K562 (cell line): Measurements from ENCODE around the gene DPH2. TPM values are rescaled to one million over a fixed set of nuclear protein-coding genes. Genes with fewer than 3 reads are reported as not detected.

Source experiments
- KAT2B ChIP-seq: IDR thresholded peaks from one replicate; pipeline ENCODE4 v1.6.1; 2012; ENCODE audit warnings: low read depth, mild to moderate bottlenecking, control low read depth, inconsistent platforms, low read length, moderate library complexity
- MXI1 ChIP-seq: IDR thresholded peaks from 2 replicates; pipeline ENCODE4 v1.6.1; 2011; ENCODE audit warnings: low read depth, mild to moderate bottlenecking, improper control_type of control experiment, low read length
- POU5F1 ChIP-seq: fragments of 150-350 bp; IDR thresholded peaks from 2 replicates; pipeline ENCODE4 v1.6.1; 2014; ENCODE audit warnings: borderline replicate concordance, low read length, low read depth, mild to moderate bottlenecking; ENCODE audit not compliant: partially characterized antibody
- STAT5B ChIP-seq: fragments of 250-450 bp; sonication (Bioruptor Pico); IDR thresholded peaks from 2 replicates; pipeline ENCODE4 v1.8.0; 2021; ENCODE audit warnings: mild to moderate bottlenecking, inconsistent platforms
- TBL1XR1 ChIP-seq, 2 experiments: IDR thresholded peaks; 2 replicates each; pipeline ENCODE4 v1.6.1; 2012; ENCODE audit warnings: improper control_type of control experiment in 2 of 2, low read length in 2 of 2, mild to moderate bottlenecking in 1 of 2
- TEAD2 ChIP-seq: fragments of 450-650 bp; IDR thresholded peaks from 2 replicates; pipeline ENCODE4 v1.6.1; 2016; ENCODE audit warnings: missing genetic modification characterization, control low read depth, missing compliant biosample characterization
- XRCC3 ChIP-seq: fragments of 450-650 bp; IDR thresholded peaks from 2 replicates; pipeline ENCODE4 v1.6.1; 2017; ENCODE audit warnings: mild to moderate bottlenecking, moderate library complexity
- YBX1 ChIP-seq: fragments of 450-650 bp; IDR thresholded peaks from 2 replicates; pipeline ENCODE4 v1.7.1; 2016; ENCODE audit warnings: mild to moderate bottlenecking
- ZBTB7A ChIP-seq: IDR thresholded peaks from 2 replicates; pipeline ENCODE4 v1.6.1; 2011; ENCODE audit warnings: low read depth, mild to moderate bottlenecking, low read length, moderate library complexity, borderline replicate concordance; ENCODE audit not compliant: control insufficient read depth
- ZNF23 ChIP-seq: fragments of 250-450 bp; sonication (Bioruptor Pico); IDR thresholded peaks from 2 replicates; pipeline ENCODE4 v1.4.0; 2020; ENCODE audit warnings: mild to moderate bottlenecking
- ZNF695 ChIP-seq: fragments of 450-650 bp; formaldehyde crosslinking; IDR thresholded peaks from 2 replicates; pipeline ENCODE4 v1.4.0; 2020; ENCODE audit warnings: mild to moderate bottlenecking, moderate library complexity
- polyA plus RNA-seq, 8 experiments: library from polyadenylated mRNA; depleted of rRNA in 4 of 8; stranded (reverse) in 5 of 8; unstranded in 3 of 8; fragments of >200 nt; fragmentation: Nextera tagmentation in 2 of 8; fragmentation: Illumina TruSeq in 1 of 8; extraction: Ambion mirVana in 2 of 8; extraction: Trizol in 1 of 8; gene quantifications; 2 replicates each; pipeline versions ENCODE4 v1.2.1 to v1.2.3, GENCODE V29; 2011 to 2014; ENCODE audit warnings: inconsistent platforms in 1 of 8, missing spikeins in 1 of 8
- total RNA-seq, 7 experiments: library from RNA; depleted of rRNA in 6 of 7; stranded (reverse); fragments of >200 nt in 6 of 7; fragmentation: Illumina TruSeq in 2 of 7; extraction: Trizol in 2 of 7; gene quantifications; 2 replicates each; pipeline versions ENCODE4 v1.2.1 to v1.2.3, GENCODE V29; 2011 to 2021; ENCODE audit warnings: low replicate concordance in 1 of 7
- TF ChIP-seq, protein P1 (sequence below): sonication (generic); formaldehyde crosslinking; IDR thresholded peaks from 2 replicates; pipeline ENCODE4 v1.8.0; 2022; ENCODE audit warnings: mild to moderate bottlenecking, missing genetic modification reagents
- TF ChIP-seq, protein P2 (sequence below): fragments of 450-650 bp; IDR thresholded peaks from 2 replicates; pipeline ENCODE4 v1.6.1; 2016; ENCODE audit warnings: low read depth, mild to moderate bottlenecking, moderate library complexity
- TF ChIP-seq, protein P3 (sequence below): IDR thresholded peaks from 2 replicates; pipeline ENCODE4 v1.6.1; 2011; ENCODE audit warnings: borderline replicate concordance, low read depth, mild to moderate bottlenecking, moderate library complexity, low read length; ENCODE audit not compliant: insufficient read depth, poor library complexity, severe bottlenecking
- TF ChIP-seq, protein P4 (sequence below): fragments of 250-450 bp; sonication (Bioruptor Pico); IDR thresholded peaks from 2 replicates; pipeline ENCODE4 v1.4.0; 2020; ENCODE audit warnings: mild to moderate bottlenecking, moderate library complexity, borderline replicate concordance
- TF ChIP-seq, protein P5 (sequence below), 2 experiments: fragments of 450-650 bp in 1 of 2; sonication (generic) in 1 of 2; formaldehyde crosslinking; conservative IDR thresholded peaks; 2 replicates each; pipeline versions ENCODE4 v1.4.0 to v1.8.1; 2020 to 2022; ENCODE audit warnings: mild to moderate bottlenecking in 1 of 2, missing genetic modification reagents in 1 of 2

DPH2 gene
- total and polyA plus RNA-seq, 9 of the 15 experiments (the other 6 are each of a cell fraction or from before 2014, with no cell fraction given): 17.9 to 94.1 (median 68.1) TPM

DNA sequence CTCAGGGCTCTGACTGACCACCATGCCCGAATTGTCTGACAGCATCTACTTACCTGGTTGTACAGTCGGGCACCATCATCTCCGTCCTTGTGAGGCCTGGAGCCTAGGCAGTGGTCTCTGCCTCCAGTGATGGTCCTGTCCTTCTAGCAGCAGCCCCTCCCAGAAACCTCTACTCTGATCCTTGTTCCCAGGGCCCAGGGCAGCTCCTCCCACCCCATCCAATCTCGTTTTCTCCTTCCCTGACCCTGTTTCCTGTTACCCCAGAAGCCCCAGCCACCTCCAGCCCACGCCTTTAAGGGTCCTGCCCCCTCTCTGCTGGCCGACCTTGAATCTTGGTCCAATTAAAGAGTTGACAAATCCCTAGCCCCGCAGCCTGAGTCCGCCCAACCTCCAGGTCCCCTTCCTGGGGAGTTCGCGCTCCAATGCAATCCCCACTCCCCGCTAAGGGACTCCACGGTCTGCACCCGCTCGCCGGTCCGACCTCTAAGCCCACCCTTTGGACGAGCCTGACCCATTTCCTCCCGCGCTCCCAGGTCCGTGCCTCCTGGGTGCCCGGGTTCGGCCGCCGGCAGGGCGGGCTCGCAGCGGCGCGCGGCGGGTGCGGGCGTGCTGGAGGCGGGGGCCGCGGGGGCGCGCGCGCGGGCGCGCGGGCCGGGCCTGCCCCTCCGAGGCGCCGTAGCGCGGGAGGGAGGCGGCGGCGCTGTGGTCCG lies 8.9 kb downstream of the DPH2 start, which contains the start of gene B4GALT2 (continued):
- TF ChIP-seq, protein P1, sequence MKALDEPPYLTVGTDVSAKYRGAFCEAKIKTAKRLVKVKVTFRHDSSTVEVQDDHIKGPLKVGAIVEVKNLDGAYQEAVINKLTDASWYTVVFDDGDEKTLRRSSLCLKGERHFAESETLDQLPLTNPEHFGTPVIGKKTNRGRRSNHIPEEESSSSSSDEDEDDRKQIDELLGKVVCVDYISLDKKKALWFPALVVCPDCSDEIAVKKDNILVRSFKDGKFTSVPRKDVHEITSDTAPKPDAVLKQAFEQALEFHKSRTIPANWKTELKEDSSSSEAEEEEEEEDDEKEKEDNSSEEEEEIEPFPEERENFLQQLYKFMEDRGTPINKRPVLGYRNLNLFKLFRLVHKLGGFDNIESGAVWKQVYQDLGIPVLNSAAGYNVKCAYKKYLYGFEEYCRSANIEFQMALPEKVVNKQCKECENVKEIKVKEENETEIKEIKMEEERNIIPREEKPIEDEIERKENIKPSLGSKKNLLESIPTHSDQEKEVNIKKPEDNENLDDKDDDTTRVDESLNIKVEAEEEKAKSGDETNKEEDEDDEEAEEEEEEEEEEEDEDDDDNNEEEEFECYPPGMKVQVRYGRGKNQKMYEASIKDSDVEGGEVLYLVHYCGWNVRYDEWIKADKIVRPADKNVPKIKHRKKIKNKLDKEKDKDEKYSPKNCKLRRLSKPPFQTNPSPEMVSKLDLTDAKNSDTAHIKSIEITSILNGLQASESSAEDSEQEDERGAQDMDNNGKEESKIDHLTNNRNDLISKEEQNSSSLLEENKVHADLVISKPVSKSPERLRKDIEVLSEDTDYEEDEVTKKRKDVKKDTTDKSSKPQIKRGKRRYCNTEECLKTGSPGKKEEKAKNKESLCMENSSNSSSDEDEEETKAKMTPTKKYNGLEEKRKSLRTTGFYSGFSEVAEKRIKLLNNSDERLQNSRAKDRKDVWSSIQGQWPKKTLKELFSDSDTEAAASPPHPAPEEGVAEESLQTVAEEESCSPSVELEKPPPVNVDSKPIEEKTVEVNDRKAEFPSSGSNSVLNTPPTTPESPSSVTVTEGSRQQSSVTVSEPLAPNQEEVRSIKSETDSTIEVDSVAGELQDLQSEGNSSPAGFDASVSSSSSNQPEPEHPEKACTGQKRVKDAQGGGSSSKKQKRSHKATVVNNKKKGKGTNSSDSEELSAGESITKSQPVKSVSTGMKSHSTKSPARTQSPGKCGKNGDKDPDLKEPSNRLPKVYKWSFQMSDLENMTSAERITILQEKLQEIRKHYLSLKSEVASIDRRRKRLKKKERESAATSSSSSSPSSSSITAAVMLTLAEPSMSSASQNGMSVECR: no peak
- TF ChIP-seq TEAD2 (tag) (no peak), YBX1 (no peak), ZNF23 (CRISPR knock-in tag) (no peak), POU5F1 (no peak), ZNF695 (CRISPR knock-in tag) (no peak), KAT2B (no peak), XRCC3 (no peak), ZBTB7A (0 out of 2 replicates have a peak, but pooled peaks have one; percentile 14), MXI1 (no peak), STAT5B (CRISPR knock-in tag) (no peak), TBL1XR1 (IDR thresholded peaks at IDR 0.05; ENCODE audit: low read length in 2 of 2) (no peak)
- TF ChIP-seq, protein P2, sequence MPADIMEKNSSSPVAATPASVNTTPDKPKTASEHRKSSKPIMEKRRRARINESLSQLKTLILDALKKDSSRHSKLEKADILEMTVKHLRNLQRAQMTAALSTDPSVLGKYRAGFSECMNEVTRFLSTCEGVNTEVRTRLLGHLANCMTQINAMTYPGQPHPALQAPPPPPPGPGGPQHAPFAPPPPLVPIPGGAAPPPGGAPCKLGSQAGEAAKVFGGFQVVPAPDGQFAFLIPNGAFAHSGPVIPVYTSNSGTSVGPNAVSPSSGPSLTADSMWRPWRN: no peak
- TF ChIP-seq, protein P3, sequence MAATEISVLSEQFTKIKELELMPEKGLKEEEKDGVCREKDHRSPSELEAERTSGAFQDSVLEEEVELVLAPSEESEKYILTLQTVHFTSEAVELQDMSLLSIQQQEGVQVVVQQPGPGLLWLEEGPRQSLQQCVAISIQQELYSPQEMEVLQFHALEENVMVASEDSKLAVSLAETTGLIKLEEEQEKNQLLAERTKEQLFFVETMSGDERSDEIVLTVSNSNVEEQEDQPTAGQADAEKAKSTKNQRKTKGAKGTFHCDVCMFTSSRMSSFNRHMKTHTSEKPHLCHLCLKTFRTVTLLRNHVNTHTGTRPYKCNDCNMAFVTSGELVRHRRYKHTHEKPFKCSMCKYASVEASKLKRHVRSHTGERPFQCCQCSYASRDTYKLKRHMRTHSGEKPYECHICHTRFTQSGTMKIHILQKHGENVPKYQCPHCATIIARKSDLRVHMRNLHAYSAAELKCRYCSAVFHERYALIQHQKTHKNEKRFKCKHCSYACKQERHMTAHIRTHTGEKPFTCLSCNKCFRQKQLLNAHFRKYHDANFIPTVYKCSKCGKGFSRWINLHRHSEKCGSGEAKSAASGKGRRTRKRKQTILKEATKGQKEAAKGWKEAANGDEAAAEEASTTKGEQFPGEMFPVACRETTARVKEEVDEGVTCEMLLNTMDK: no peak
- TF ChIP-seq, protein P4, sequence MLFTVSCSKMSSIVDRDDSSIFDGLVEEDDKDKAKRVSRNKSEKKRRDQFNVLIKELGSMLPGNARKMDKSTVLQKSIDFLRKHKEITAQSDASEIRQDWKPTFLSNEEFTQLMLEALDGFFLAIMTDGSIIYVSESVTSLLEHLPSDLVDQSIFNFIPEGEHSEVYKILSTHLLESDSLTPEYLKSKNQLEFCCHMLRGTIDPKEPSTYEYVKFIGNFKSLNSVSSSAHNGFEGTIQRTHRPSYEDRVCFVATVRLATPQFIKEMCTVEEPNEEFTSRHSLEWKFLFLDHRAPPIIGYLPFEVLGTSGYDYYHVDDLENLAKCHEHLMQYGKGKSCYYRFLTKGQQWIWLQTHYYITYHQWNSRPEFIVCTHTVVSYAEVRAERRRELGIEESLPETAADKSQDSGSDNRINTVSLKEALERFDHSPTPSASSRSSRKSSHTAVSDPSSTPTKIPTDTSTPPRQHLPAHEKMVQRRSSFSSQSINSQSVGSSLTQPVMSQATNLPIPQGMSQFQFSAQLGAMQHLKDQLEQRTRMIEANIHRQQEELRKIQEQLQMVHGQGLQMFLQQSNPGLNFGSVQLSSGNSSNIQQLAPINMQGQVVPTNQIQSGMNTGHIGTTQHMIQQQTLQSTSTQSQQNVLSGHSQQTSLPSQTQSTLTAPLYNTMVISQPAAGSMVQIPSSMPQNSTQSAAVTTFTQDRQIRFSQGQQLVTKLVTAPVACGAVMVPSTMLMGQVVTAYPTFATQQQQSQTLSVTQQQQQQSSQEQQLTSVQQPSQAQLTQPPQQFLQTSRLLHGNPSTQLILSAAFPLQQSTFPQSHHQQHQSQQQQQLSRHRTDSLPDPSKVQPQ (CRISPR knock-in tag): no peak
- TF ChIP-seq, protein P5, sequence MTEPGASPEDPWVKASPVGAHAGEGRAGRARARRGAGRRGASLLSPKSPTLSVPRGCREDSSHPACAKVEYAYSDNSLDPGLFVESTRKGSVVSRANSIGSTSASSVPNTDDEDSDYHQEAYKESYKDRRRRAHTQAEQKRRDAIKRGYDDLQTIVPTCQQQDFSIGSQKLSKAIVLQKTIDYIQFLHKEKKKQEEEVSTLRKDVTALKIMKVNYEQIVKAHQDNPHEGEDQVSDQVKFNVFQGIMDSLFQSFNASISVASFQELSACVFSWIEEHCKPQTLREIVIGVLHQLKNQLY (CRISPR knock-in tag; conservative IDR thresholded peaks at IDR 0.05): no peak
